ENCODE results near the gene CCDC142. TPM values are rescaled to one million over a fixed set of nuclear protein-coding genes. Genes with fewer than 3 reads are reported as not detected.

The CCDC142 gene
- total and polyA plus RNA-seq, 10 of the 15 experiments (the other 5 are each of a cell fraction or from before 2014, with no cell fraction given): 0.93 to 16.9 (median 9.0) TPM

- ATAC-seq: no peak
- intact Hi-C loops (cut with micrococcal nuclease; ENCODE audit: unreplicated experiment): no loop called here
- Histone ChIP-seq H3K36me3 (ENCODE audit: control insufficient read depth in 2 of 2, insufficient read depth in 2 of 2, low read length in 1 of 2) (no peaks in the 10 kb centered on the region), H3K9me3 (replicated peaks; ENCODE audit: control insufficient read depth, insufficient read depth, low read length) (no peaks in the 10 kb centered on the region), H3K27me3 (replicated peaks in 1 of 2; ENCODE audit: control insufficient read depth in 2 of 2, insufficient read depth in 2 of 2, low read length in 1 of 2) (no peaks in the 10 kb centered on the region; a peak in 1 of 4 replicates), H4K20me1 (ENCODE audit: control insufficient read depth, insufficient read depth) (no peaks in the 10 kb centered on the region; the same call in 1 of the 2 replicates), H3K79me2 (ENCODE audit: control insufficient read depth, insufficient read depth, low read length) (peaks cover 27% of the 10 kb centered on the region), H2AFZ (ENCODE audit: control insufficient read depth, low read depth, low read length) (no peak overlapping the region), H3K27ac (ENCODE audit: control insufficient read depth, insufficient read depth) (no peak overlapping the region), H3K9ac (ENCODE audit: control insufficient read depth, insufficient read depth, low read length) (peak overlapping the region; percentile 91), H3K4me2 (ENCODE audit: control insufficient read depth, insufficient read depth) (peak overlapping the region; percentile 96), H3K4me3 (peak overlapping the region; percentile 97), H3K4me1 (ENCODE audit: control insufficient read depth, insufficient read depth, low read length) (peaks cover 13% of the 10 kb centered on the region)
- ChIA-PET POLR2A (interaction anchor here (0.7 to 3.6 kb wide), 13 partner anchors 9 to 119 kb away, joined by 3 to 44 read pairs (median 5); partner anchors contain the start of genes AUP1, HTRA2, INO80B and MOGS), RAD21 (ENCODE audit: unreplicated experiment) (interaction anchor here (0.6 to 5.9 kb wide), 13 partner anchors 9 to 657 kb away, joined by 3 to 121 read pairs (median 5); partner anchors contain the start of genes AUP1, DQX1, HTRA2 and INO80B), SMC1A (ENCODE audit: uncharacterized antibody, unreplicated experiment) (interaction anchor here (0.7 to 5.7 kb wide), 12 partner anchors 8 to 107 kb away, joined by 3 to 128 read pairs (median 7); partner anchors contain the start of genes C2orf81, HTRA2, INO80B and MRPL53), CTCF (interaction anchor here (0.5 to 19.4 kb wide), 16 partner anchors 9 to 149 kb away, joined by 3 to 280 read pairs (median 6); partner anchors contain the start of genes AUP1, DQX1, HTRA2 and INO80B)
- BruUV-seq (replicated peaks): no TSS peak
- WGBS (ENCODE audit: insufficient coverage, insufficient replicate concordance, low lambda C conversion rate, missing lambda C conversion rate): 61% methylated on average over 3 of the region's 3 CpGs
- in situ Hi-C loops (cut with MboI): loop anchor here (10.0 kb wide), 1 partner anchor 103 kb away; no protein-coding TSS in a partner anchor
- no peak for FAIRE-seq
- no peak for DNase-seq (ENCODE audit: low read depth, low spot score)
- TF ChIP-seq RB1 (IDR thresholded peaks at IDR 0.05; ENCODE audit: borderline replicate concordance) (no peak), EGR1 (IDR thresholded peaks at IDR 0.05; ENCODE audit: borderline replicate concordance in 1 of 2, low read depth in 2 of 2, low read length in 2 of 2) (no peak), FOXK2 (IDR thresholded peaks at IDR 0.05) (no peak), POLR2A (IDR thresholded peaks at IDR 0.05; ENCODE audit: low read depth, low read length) (no peak), ATF3 (IDR thresholded peaks at IDR 0.05; ENCODE audit: borderline replicate concordance, extremely low read depth, low read depth, low read length) (no peak), SMC3 (IDR thresholded peaks at IDR 0.05; ENCODE audit: borderline replicate concordance, low read length) (no peak), POLR2AphosphoS2 (IDR thresholded peaks at IDR 0.05; ENCODE audit: low read depth, low read length) (no peak), BCL11A (IDR thresholded peaks at IDR 0.05; ENCODE audit: low read depth, low read length) (no peak), ZNF622 (IDR thresholded peaks at IDR 0.05) (no peak), ASH2L (IDR thresholded peaks at IDR 0.05; ENCODE audit: borderline replicate concordance, low read depth) (no peak)
- TF ChIP-seq, protein P1, sequence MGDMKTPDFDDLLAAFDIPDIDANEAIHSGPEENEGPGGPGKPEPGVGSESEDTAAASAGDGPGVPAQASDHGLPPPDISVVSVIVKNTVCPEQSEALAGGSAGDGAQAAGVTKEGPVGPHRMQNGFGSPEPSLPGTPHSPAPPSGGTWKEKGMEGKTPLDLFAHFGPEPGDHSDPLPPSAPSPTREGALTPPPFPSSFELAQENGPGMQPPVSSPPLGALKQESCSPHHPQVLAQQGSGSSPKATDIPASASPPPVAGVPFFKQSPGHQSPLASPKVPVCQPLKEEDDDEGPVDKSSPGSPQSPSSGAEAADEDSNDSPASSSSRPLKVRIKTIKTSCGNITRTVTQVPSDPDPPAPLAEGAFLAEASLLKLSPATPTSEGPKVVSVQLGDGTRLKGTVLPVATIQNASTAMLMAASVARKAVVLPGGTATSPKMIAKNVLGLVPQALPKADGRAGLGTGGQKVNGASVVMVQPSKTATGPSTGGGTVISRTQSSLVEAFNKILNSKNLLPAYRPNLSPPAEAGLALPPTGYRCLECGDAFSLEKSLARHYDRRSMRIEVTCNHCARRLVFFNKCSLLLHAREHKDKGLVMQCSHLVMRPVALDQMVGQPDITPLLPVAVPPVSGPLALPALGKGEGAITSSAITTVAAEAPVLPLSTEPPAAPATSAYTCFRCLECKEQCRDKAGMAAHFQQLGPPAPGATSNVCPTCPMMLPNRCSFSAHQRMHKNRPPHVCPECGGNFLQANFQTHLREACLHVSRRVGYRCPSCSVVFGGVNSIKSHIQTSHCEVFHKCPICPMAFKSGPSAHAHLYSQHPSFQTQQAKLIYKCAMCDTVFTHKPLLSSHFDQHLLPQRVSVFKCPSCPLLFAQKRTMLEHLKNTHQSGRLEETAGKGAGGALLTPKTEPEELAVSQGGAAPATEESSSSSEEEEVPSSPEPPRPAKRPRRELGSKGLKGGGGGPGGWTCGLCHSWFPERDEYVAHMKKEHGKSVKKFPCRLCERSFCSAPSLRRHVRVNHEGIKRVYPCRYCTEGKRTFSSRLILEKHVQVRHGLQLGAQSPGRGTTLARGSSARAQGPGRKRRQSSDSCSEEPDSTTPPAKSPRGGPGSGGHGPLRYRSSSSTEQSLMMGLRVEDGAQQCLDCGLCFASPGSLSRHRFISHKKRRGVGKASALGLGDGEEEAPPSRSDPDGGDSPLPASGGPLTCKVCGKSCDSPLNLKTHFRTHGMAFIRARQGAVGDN (IDR thresholded peaks at IDR 0.05): no peak
- TF ChIP-seq, protein P2, sequence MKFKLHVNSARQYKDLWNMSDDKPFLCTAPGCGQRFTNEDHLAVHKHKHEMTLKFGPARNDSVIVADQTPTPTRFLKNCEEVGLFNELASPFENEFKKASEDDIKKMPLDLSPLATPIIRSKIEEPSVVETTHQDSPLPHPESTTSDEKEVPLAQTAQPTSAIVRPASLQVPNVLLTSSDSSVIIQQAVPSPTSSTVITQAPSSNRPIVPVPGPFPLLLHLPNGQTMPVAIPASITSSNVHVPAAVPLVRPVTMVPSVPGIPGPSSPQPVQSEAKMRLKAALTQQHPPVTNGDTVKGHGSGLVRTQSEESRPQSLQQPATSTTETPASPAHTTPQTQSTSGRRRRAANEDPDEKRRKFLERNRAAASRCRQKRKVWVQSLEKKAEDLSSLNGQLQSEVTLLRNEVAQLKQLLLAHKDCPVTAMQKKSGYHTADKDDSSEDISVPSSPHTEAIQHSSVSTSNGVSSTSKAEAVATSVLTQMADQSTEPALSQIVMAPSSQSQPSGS (IDR thresholded peaks at IDR 0.05; ENCODE audit: low read length): no peak
Observed at GRCh38 chr2:74481431-74481830, 1.4 kb downstream of the CCDC142 start.

Data from GM12878 (cell line).